ENCODE data around the gene POLE. TPM values are rescaled to one million over a fixed set of nuclear protein-coding genes. Genes with fewer than 3 reads are reported as not detected.

Gene POLE
- total and polyA plus RNA-seq, 10 of the 15 experiments (the other 5 are each of a cell fraction or from before 2014, with no cell fraction given): 2.3 to 103 (median 37.1) TPM

DNA sequence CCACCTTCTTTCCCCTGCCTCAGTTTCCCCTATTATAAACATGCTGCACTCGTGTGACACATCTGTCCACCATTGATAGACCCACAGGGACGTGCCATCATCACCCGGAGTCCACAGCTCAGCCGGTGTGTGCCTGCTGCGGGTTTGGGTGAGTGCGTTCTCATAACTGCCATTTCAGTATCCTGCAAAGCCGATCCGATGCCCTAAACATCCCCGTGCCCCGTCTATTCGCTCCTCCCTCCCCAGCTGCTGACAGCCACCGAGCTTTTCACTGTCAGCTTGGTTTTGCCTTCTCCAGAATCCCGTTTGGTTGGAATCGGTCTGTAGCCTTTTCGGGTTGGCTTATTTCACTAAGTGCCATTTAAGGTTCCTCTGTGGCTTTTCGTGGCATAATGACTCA lies 80.7 kb downstream of the POLE start:
- peaks cover 0 to 4% of the 10 kb centered on the region in 2 experiments; a peak in 2 of 4 replicates for H3K27me3 ChIP-seq (replicated peaks in 1 of 2; ENCODE audit: control insufficient read depth in 2 of 2, insufficient read depth in 2 of 2, low read length in 1 of 2)
- 36% methylated on average over 16 of the region's 16 CpGs for WGBS (ENCODE audit: insufficient coverage, insufficient replicate concordance, low lambda C conversion rate, missing lambda C conversion rate)
- H2AFZ ChIP-seq (ENCODE audit: control insufficient read depth, low read depth, low read length): no peak overlapping the region
- in situ Hi-C loops (cut with MboI): no loop called here
- no peaks in the 10 kb centered on the region for H3K36me3 ChIP-seq (ENCODE audit: control insufficient read depth in 2 of 2, insufficient read depth in 2 of 2, low read length in 1 of 2)
- ChIA-PET RAD21 (ENCODE audit: unreplicated experiment) (no interaction called here), CTCF (no interaction called here), SMC1A (ENCODE audit: uncharacterized antibody, unreplicated experiment) (no interaction called here), POLR2A (no interaction called here)
- FAIRE-seq: no peak
- DNase-seq (ENCODE audit: low read depth, low spot score): no peak
- H3K4me2 ChIP-seq (ENCODE audit: control insufficient read depth, insufficient read depth): no peak overlapping the region
- TF ChIP-seq, protein P1, sequence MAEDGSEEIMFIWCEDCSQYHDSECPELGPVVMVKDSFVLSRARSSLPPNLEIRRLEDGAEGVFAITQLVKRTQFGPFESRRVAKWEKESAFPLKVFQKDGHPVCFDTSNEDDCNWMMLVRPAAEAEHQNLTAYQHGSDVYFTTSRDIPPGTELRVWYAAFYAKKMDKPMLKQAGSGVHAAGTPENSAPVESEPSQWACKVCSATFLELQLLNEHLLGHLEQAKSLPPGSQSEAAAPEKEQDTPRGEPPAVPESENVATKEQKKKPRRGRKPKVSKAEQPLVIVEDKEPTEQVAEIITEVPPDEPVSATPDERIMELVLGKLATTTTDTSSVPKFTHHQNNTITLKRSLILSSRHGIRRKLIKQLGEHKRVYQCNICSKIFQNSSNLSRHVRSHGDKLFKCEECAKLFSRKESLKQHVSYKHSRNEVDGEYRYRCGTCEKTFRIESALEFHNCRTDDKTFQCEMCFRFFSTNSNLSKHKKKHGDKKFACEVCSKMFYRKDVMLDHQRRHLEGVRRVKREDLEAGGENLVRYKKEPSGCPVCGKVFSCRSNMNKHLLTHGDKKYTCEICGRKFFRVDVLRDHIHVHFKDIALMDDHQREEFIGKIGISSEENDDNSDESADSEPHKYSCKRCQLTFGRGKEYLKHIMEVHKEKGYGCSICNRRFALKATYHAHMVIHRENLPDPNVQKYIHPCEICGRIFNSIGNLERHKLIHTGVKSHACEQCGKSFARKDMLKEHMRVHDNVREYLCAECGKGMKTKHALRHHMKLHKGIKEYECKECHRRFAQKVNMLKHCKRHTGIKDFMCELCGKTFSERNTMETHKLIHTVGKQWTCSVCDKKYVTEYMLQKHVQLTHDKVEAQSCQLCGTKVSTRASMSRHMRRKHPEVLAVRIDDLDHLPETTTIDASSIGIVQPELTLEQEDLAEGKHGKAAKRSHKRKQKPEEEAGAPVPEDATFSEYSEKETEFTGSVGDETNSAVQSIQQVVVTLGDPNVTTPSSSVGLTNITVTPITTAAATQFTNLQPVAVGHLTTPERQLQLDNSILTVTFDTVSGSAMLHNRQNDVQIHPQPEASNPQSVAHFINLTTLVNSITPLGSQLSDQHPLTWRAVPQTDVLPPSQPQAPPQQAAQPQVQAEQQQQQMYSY (CRISPR knock-in tag; IDR thresholded peaks at IDR 0.05): no peak
- TF ChIP-seq NFXL1 (IDR thresholded peaks at IDR 0.05; ENCODE audit: borderline replicate concordance) (no peak), CREM (IDR thresholded peaks at IDR 0.05; ENCODE audit: low read depth) (no peak), SUZ12 (IDR thresholded peaks at IDR 0.05; ENCODE audit: unreplicated experiment) (no peak), CHD2 (IDR thresholded peaks at IDR 0.05; ENCODE audit: borderline replicate concordance, low read depth, low read length) (no peak), NR2C1 (IDR thresholded peaks at IDR 0.05) (no peak), HDGF (IDR thresholded peaks at IDR 0.05) (no peak), ZNF207 (IDR thresholded peaks at IDR 0.05; ENCODE audit: borderline replicate concordance) (no peak), BMI1 (IDR thresholded peaks at IDR 0.05; ENCODE audit: borderline replicate concordance) (no peak)
- TF ChIP-seq, protein P2, sequence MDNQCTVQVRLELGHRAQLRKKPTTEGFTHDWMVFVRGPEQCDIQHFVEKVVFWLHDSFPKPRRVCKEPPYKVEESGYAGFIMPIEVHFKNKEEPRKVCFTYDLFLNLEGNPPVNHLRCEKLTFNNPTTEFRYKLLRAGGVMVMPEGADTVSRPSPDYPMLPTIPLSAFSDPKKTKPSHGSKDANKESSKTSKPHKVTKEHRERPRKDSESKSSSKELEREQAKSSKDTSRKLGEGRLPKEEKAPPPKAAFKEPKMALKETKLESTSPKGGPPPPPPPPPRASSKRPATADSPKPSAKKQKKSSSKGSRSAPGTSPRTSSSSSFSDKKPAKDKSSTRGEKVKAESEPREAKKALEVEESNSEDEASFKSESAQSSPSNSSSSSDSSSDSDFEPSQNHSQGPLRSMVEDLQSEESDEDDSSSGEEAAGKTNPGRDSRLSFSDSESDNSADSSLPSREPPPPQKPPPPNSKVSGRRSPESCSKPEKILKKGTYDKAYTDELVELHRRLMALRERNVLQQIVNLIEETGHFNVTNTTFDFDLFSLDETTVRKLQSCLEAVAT (IDR thresholded peaks at IDR 0.05): no peak
- H4K20me1 ChIP-seq (ENCODE audit: control insufficient read depth, insufficient read depth): no peaks in the 10 kb centered on the region
- no peak overlapping the region for H3K4me3 ChIP-seq
- ATAC-seq: no peak
- H3K27ac ChIP-seq (ENCODE audit: control insufficient read depth, insufficient read depth): no peak overlapping the region
- H3K4me1 ChIP-seq (ENCODE audit: control insufficient read depth, insufficient read depth, low read length): no peaks in the 10 kb centered on the region
- H3K9ac ChIP-seq (ENCODE audit: control insufficient read depth, insufficient read depth, low read length): no peak overlapping the region
- intact Hi-C loops (cut with micrococcal nuclease; ENCODE audit: unreplicated experiment): no loop called here
- H3K9me3 ChIP-seq (replicated peaks; ENCODE audit: control insufficient read depth, insufficient read depth, low read length): peaks cover 1% of the 10 kb centered on the region; the same call in 1 of the 3 replicates
- no peaks in the 10 kb centered on the region for H3K79me2 ChIP-seq (ENCODE audit: control insufficient read depth, insufficient read depth, low read length)
- BruUV-seq (replicated peaks): no TSS peak

All from GM12878 (cell line).